Activated CD8-positive, alpha-beta memory T cell treated with anti-CD3 and anti-CD28 coated beads for 48 hours (primary cell): Measurements from ENCODE around the gene PKD2L2.
"Not testable (repeated sequence)": the region's sequence is repeated elsewhere in the genome, so short reads cannot be mapped to it uniquely, and the experiment has no call there.

Experiments used
- DNase-seq, 3 experiments: peaks; one replicate each; pipeline ENCODE4 v3.0.0-alpha.2; 2020; ENCODE audit warnings: low read depth in 2 of 3, low spot score in 2 of 3

Gene PKD2L2

DNA sequence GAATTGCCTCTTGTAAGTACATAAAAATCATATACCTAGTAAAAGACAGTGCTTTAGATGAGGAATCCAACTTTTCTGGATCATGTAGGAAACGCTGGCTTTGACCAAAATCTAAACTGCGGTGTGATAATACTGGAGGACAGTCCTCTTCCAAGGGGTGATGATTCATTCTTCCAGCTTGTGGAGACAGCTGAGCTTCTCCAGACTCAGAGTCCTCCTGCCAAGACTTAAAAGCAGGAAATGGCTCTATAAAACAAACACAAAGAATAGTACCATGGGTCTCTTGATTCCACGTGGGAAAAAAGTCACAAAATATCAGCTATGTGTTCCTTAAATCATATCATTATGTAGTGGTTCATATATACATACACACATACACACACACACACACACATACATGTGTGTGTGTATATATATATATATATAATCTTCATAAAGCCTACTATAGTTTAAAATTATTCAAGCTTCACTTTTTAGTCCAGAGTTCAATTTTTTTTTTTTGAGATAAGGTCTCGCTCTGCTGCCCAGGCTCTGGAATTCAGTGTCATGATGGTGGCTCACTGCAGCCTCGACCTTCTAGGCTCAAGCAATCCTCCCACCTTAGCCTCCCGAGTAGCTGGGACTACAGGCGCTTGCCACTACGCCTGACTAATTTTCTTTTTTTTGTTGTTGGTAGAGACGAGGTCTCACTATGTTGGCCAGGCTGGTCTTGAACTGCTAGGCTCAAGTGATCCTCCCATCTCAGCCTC, 65.0 kb downstream of the PKD2L2 start:
- DNase-seq = no peak

DNA sequence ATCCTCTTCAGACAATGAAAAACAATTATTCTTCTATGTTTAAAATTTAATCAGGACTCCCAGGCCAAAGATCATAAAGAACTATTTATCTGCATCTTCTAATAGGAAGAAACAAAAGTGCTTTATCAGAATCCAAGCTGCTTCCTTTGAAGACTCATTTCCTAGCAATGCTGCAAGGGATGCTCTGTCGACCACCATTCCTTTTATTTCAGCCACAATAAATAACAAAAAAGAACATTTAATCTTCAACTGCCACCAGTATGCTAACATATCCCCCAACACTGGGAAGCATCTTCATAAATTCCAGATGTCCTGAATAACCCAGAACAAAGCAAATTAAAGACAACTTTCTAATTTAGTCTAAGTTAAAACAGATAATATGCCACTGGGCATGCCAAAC, 68.7 kb downstream of the PKD2L2 start:
- no peak for DNase-seq

DNA sequence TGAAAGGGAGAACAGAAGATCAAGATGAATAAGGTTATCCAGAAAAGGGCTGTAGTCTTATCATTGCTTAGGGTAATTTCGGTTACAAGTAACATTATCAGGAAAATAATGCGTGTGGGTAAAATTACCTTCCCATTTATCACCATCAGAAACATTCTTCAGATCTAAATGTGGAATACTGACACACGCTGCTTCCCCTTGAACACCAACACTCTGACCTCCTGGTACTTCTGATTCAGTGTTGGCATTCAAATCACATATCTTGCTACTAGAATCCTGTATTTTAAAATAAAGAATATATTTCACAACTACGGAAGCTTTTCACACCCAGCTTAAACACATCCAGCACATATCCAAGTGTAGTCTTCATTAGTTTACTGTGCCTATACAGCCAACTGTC, 70.2 kb downstream of the PKD2L2 start:
- DNase-seq = no peak

DNA sequence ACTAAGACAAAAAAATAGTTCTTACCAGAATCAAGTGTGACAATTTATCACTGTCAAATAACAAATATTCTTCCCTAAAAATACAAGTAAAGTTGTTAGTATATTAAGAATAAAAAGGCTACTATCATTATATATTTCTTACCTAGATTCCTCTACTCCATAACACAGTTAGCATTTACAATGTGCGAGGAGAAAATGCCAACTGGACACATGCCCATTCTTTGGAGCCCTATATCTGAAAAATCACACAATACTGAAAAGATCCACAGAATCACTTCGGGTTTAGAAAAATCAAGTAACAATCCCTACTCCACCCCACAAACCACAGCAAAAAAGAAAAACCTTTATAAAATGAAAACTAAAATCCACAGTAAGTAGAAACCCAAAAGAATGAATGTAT, 70.9 kb downstream of the PKD2L2 start:
- no peak for DNase-seq

DNA sequence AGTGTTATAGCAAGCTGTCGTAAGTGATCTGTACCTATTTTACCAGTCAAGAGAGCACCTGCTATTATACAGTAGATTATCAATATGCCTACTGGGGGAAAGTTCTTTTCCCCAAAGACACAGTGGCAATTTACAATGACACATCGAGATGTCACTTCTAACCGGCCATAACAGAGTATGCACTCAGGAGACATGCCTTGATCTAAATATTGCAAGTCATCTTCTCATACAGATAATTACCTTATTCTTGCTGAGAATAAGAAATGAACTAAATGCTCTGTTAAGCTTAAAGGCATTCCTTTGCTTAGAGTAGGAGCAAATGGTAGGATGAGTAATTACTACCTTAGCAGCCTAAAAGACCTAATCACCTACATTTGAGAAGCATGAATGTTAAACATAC, 71.6 kb downstream of the PKD2L2 start:
- no peak for DNase-seq

DNA sequence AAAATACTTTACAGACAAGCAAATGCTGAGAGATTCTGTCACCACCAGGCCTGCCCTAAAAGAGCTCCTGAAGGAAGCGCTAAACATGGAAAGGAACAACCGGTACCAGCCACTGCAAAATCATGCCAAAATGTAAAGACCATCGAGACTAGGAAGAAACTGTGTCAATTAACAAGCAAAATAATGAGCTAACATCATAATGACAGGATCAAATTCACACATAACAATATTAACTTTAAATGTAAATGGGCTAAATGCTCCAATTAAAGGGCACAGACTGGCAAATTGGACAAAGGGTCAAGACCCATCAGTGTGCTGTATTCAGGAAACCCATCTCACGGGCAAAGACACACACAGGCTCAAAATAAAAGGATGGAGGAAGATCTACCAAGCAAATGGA, 81.1 kb downstream of the PKD2L2 start:
- not testable (repeated sequence) for DNase-seq

DNA sequence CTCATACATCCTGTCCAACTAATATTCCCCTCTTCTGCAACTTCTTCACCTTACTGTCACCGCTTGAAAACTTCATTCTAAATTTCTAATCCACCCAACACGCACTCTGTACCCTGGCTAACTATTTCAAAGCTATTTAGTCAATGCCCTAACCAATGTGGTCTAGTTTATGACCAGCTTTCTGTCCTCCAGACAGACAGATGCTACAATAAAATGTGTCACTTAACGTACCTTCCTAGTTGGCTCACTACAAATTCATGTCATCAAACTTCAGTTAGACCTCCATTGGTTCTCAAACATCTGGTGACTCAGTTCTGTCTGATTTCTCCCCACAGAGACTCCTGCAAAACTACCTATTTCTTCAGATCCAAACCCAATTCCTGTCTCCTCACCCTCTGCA, 86.0 kb downstream of the PKD2L2 start:
- DNase-seq = no peak

DNA sequence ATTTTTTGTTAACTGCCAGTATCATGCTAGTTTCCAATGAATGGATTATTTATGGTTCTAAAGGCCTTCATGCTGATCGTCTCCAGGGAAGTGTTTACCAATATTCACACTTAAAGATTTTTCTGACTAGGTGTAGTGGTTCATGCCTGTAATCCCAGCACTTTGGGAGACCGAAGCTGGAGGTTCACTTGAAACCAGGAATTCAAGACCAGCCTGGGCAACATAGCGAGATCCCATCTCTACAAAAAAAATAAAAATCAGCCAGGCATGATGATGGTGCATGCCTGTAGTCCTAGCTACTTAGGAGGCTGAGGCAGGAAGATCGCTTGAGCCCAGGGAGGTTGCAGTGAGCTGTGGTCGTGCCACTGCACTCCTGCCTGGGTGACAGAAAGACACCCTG, 100.2 kb downstream of the PKD2L2 start:
- DNase-seq = no peak
